CD4-positive, alpha-beta memory T cell (primary cell): ENCODE results near the gene TEDC1. TPM values are rescaled to one million over a fixed set of nuclear protein-coding genes. Genes with fewer than 3 reads are reported as not detected.

Source experiments
- CTCF ChIA-PET: fragments of 350-600 bp; sonication (Branson Sonifier 250); formaldehyde crosslinking; loops from one replicate; lab custom pipeline; 2021; ENCODE audit warnings: inconsistent platforms; ENCODE audit not compliant: partially characterized antibody; lab: Charles Lee
- POLR2A ChIA-PET: fragments of 350-600 bp; sonication (Branson Sonifier 250); formaldehyde crosslinking; loops from one replicate; lab custom pipeline; 2021; ENCODE audit not compliant: partially characterized antibody; lab: Charles Lee
- DNase-seq, 5 donors: peaks; one replicate each; pipeline versions ENCODE4 v3.0.0 to v3.0.0-alpha.2; 2020 to 2022; ENCODE audit warnings: mixed read lengths in 1 of 5
- H3K27ac ChIP-seq: one replicate; pipeline ENCODE4 v1.7.0; 2013; ENCODE audit warnings: low read depth, low read length
- H3K27me3 ChIP-seq: 2 replicates; pipeline ENCODE4 v1.7.0; 2013; ENCODE audit warnings: mild to moderate bottlenecking, low read length, moderate library complexity; ENCODE audit not compliant: insufficient read depth
- H3K36me3 ChIP-seq: 2 replicates; pipeline ENCODE4 v1.7.0; 2013; ENCODE audit warnings: mild to moderate bottlenecking, low read length, moderate library complexity; ENCODE audit not compliant: insufficient read depth
- H3K4me1 ChIP-seq: 2 replicates; pipeline ENCODE4 v1.7.0; 2013; ENCODE audit warnings: mild to moderate bottlenecking, low read length, moderate library complexity; ENCODE audit not compliant: insufficient read depth
- H3K4me3 ChIP-seq, 2 donors: one replicate each; pipeline ENCODE4 v1.7.0; 2013; ENCODE audit warnings: low read length in 2 of 2, mild to moderate bottlenecking in 1 of 2
- H3K9me3 ChIP-seq, 2 donors: one replicate each; pipeline ENCODE4 v1.7.0; 2013; ENCODE audit warnings: low read length in 2 of 2, control low read depth in 1 of 2; ENCODE audit not compliant: control insufficient read depth in 1 of 2
- H3K27ac Mint-ChIP-seq, 7 donors: one replicate each; pipeline ENCODE4 v1.8.0; 2020 to 2021; ENCODE audit warnings: mixed read lengths in 7 of 7, mild to moderate bottlenecking in 6 of 7, inconsistent platforms in 3 of 7, moderate library complexity in 3 of 7
- H3K27me3 Mint-ChIP-seq, 2 donors: one replicate each; pipeline ENCODE4 v1.8.0; 2020 to 2021; ENCODE audit warnings: mixed read lengths in 2 of 2
- H3K36me3 Mint-ChIP-seq, 2 donors: one replicate each; pipeline ENCODE4 v1.8.0; 2020 to 2021; ENCODE audit warnings: mixed read lengths in 2 of 2, inconsistent platforms in 1 of 2, mild to moderate bottlenecking in 1 of 2
- H3K4me1 Mint-ChIP-seq, 4 donors: one replicate each; pipeline ENCODE4 v1.8.0; 2020 to 2021; ENCODE audit warnings: mixed read lengths in 4 of 4, mild to moderate bottlenecking in 1 of 4
- H3K4me3 Mint-ChIP-seq, 8 donors: one replicate each; pipeline ENCODE4 v1.8.0; 2020 to 2021; ENCODE audit warnings: mixed read lengths in 8 of 8, mild to moderate bottlenecking in 7 of 8, moderate library complexity in 6 of 8, inconsistent platforms in 3 of 8
- H3K9me3 Mint-ChIP-seq, 8 donors: one replicate each; pipeline ENCODE4 v1.8.0; 2020 to 2021; ENCODE audit warnings: mixed read lengths in 8 of 8, mild to moderate bottlenecking in 5 of 8, inconsistent platforms in 3 of 8, moderate library complexity in 1 of 8
- intact Hi-C: fragments of 100-400 bp; cut with micrococcal nuclease; formaldehyde crosslinking; loops from one replicate; pipeline ENCODE4 v1.15.1; 2023
- polyA plus RNA-seq, 2 donors: library from polyadenylated mRNA; unstranded; fragments of 300-500 nt; fragmentation: Illumina TruSeq; gene quantifications; one replicate each; pipeline ENCODE4 v1.2.3, GENCODE V29; 2021
- total RNA-seq, 2 experiments: library from RNA; stranded (reverse); gene quantifications; one replicate each; pipeline ENCODE4 v1.2.3, GENCODE V29; 2021

The TEDC1 gene
- total and polyA plus RNA-seq, 4 experiments from 2014 or later, result 10.2 to 30.2 (median 17.9) TPM

DNA sequence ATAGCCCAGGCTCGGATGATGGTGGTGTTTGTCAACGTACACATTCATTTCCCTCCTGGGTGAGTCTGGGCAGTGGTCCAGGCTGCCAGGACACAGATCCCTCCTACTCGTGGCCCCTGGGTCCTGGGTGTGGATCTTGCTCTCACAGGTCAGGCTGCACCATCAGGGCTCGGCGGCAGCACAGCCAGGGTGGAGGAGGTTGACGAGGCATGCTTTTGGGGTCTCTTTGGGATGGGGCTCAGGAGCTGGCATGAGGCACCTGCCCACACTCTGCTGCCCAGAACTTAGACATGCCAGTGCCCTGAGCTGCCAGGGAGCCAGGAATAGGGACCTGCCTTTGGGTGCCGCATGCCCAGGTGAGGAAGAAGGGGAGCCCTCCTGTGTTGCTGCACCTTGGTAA lies 45.0 kb downstream of the TEDC1 start:
- Mint-ChIP-seq H3K4me3 (no peak overlapping the region), H3K27ac (no peak overlapping the region), H3K36me3 (no peaks in the 10 kb centered on the region), H3K9me3 (no peaks in the 10 kb centered on the region), H3K4me1 (peaks cover 0 to 14% (median 4%) of the 10 kb centered on the region in 4 donors), H3K27me3 (peaks cover 2 to 7% of the 10 kb centered on the region in 2 donors)
- H3K9me3 ChIP-seq, result no peaks in the 10 kb centered on the region
- intact Hi-C loops, result no loop called here
- H3K36me3 ChIP-seq, result no peaks in the 10 kb centered on the region
- DNase-seq, result no peak
- no peak overlapping the region for H3K27ac ChIP-seq
- POLR2A ChIA-PET, result no interaction called here
- no peaks in the 10 kb centered on the region for H3K27me3 ChIP-seq
- peaks cover 7% of the 10 kb centered on the region for H3K4me1 ChIP-seq
- no peak overlapping the region for H3K4me3 ChIP-seq
- CTCF ChIA-PET, result interaction anchor here (1.2 to 1.3 kb wide), 2 partner anchors 21 to 165 kb away, joined by 3 to 4 read pairs; no protein-coding TSS in a partner anchor

- H3K27ac ChIP-seq, result no peak overlapping the region
- peak overlapping the region in 1 of 7 donors; percentile 40 for H3K27ac Mint-ChIP-seq
These were observed 45.9 kb downstream of the TEDC1 start for GRCh38 chr14:105536691-105537579.

GRCh38 chr14:105537580-105538474 lies 46.8 kb downstream of the TEDC1 start:
- Mint-ChIP-seq H3K27me3 (peaks cover 2 to 13% of the 10 kb centered on the region in 2 donors), H3K4me1 (peaks cover 0 to 3% (median 3%) of the 10 kb centered on the region in 4 donors), H3K4me3 (peak overlapping the region in 3 of 8 donors; percentile 25 to 52 (median 43)), H3K27ac (peak overlapping the region in 2 of 7 donors; percentile 78 to 80), H3K36me3 (no peaks in the 10 kb centered on the region), H3K9me3 (peaks cover 0 to 5% (median 1%) of the 10 kb centered on the region in 8 donors)
- Histone ChIP-seq H3K27me3 (no peaks in the 10 kb centered on the region), H3K4me1 (peaks cover 7% of the 10 kb centered on the region), H3K36me3 (no peaks in the 10 kb centered on the region), H3K4me3 (no peak overlapping the region), H3K27ac (no peak overlapping the region), H3K9me3 (no peaks in the 10 kb centered on the region)
- CTCF ChIA-PET, result interaction anchor here (1.1 to 3.0 kb wide), 6 partner anchors 9 to 322 kb away, joined by 3 to 12 read pairs (median 6); no protein-coding TSS in a partner anchor
- intact Hi-C loops, result no loop called here
- peak; percentile 58 to 81 (median 61) for DNase-seq
- POLR2A ChIA-PET, result no interaction called here

More at GRCh38 chr14:105536691-105537579, 45.9 kb downstream of the TEDC1 start:
- Histone ChIP-seq H3K9me3 (no peaks in the 10 kb centered on the region), H3K4me1 (peaks cover 7% of the 10 kb centered on the region), H3K4me3 (no peak overlapping the region), H3K27me3 (no peaks in the 10 kb centered on the region), H3K36me3 (no peaks in the 10 kb centered on the region)
- POLR2A ChIA-PET, result no interaction called here
- H3K4me1 Mint-ChIP-seq, result peaks cover 0 to 12% (median 4%) of the 10 kb centered on the region in 4 donors
- intact Hi-C loops, result no loop called here
- CTCF ChIA-PET, result interaction anchor here (1.1 to 3.0 kb wide), 6 partner anchors 9 to 166 kb away, joined by 3 to 12 read pairs (median 4); no protein-coding TSS in a partner anchor
- H3K27me3 Mint-ChIP-seq, result peaks cover 2 to 13% of the 10 kb centered on the region in 2 donors
- H3K36me3 Mint-ChIP-seq, result no peaks in the 10 kb centered on the region
- peaks cover 0 to 2% (median 0%) of the 10 kb centered on the region in 8 donors for H3K9me3 Mint-ChIP-seq
- no peak for DNase-seq
- H3K4me3 Mint-ChIP-seq, result no peak overlapping the region

DNA sequence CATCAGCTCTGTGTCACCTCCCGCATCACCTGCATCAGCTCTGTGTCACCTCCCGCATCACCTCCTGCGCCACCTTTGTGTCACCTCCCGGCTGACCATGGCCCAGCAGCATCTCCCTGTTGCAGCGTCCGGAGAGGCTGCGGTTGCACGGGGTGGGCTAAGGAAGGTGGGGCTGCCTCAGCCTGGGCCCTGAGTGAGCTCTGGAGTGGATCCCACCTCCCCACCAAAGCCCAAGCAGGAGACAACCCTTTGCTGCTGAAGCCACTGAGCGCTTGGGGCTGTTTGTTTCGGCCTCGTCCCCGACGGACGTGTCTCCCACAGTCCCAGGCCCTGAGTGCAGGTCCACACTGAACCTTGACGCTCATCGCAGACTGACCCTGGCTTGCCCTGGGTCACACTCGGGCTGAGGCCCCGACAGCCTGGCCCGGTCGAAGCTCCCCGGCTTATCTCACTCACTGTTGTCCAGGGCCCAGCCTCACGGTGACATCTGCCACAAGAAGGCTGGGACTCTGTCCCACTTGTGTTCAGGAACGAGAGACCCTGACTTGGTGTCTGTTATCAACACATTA lies 47.5 kb downstream of the TEDC1 start:
- Histone ChIP-seq H3K27me3 (no peaks in the 10 kb centered on the region), H3K36me3 (no peaks in the 10 kb centered on the region), H3K9me3 (no peaks in the 10 kb centered on the region), H3K27ac (no peak overlapping the region), H3K4me3 (no peak overlapping the region), H3K4me1 (peaks cover 7% of the 10 kb centered on the region)
- H3K9me3 Mint-ChIP-seq, result peaks cover 0 to 11% (median 2%) of the 10 kb centered on the region in 8 donors
- no peaks in the 10 kb centered on the region for H3K36me3 Mint-ChIP-seq
- H3K27me3 Mint-ChIP-seq, result peaks cover 2 to 13% of the 10 kb centered on the region in 2 donors
- peak in 1 of 5 donors; percentile 30 for DNase-seq
- peaks cover 0 to 3% (median 1%) of the 10 kb centered on the region in 4 donors for H3K4me1 Mint-ChIP-seq
- ChIA-PET CTCF (interaction anchor here (0.8 to 3.0 kb wide), 5 partner anchors 10 to 321 kb away, joined by 3 to 12 read pairs (median 7); no protein-coding TSS in a partner anchor), POLR2A (no interaction called here)
- intact Hi-C loops, result no loop called here
- H3K4me3 Mint-ChIP-seq, result no peak overlapping the region
- H3K27ac Mint-ChIP-seq, result peak overlapping the region in 1 of 7 donors; percentile 78

DNA sequence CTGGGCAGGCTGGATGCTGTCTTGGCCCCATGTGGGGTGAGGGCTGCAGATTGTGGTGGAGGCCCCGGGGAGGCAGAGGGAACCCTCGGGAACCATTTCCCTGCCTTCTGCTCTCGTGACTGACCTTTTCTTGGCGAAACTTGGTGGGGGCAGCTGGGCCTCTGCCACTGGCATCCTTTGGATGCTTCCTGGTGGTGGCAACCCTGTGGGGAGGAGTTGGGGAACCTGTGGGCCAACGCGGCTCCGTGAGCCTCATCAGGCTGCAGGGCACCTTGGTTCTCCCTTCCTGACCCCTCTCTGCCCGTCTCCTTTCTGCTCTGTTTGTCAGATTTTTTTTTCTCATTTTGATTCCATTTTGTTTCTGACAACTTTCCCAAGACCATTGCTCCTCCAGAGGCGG lies 49.8 kb downstream of the TEDC1 start:
- Histone ChIP-seq H3K27ac (no peak overlapping the region), H3K9me3 (no peaks in the 10 kb centered on the region), H3K36me3 (no peaks in the 10 kb centered on the region), H3K4me3 (no peak overlapping the region), H3K27me3 (no peaks in the 10 kb centered on the region), H3K4me1 (peaks cover 7% of the 10 kb centered on the region)
- Mint-ChIP-seq H3K4me3 (no peak overlapping the region), H3K27me3 (peaks cover 5 to 11% of the 10 kb centered on the region in 2 donors), H3K27ac (no peak overlapping the region), H3K4me1 (peaks cover 0 to 3% (median 1%) of the 10 kb centered on the region in 4 donors), H3K9me3 (peaks cover 0 to 11% (median 3%) of the 10 kb centered on the region in 8 donors), H3K36me3 (no peaks in the 10 kb centered on the region)
- ChIA-PET POLR2A (no interaction called here), CTCF (no interaction called here)
- peak in 1 of 5 donors; percentile 30 for DNase-seq
- intact Hi-C loops, result no loop called here

GRCh38 chr14:105541218-105541875 lies 50.3 kb downstream of the TEDC1 start:
- H3K27ac Mint-ChIP-seq, result no peak overlapping the region
- intact Hi-C loops, result no loop called here

More at GRCh38 chr14:105541218-105541875, 50.3 kb downstream of the TEDC1 start:
- H3K4me3 ChIP-seq, result no peak overlapping the region
- no peak overlapping the region for H3K4me3 Mint-ChIP-seq
- H3K27ac ChIP-seq, result no peak overlapping the region
- peaks cover 0 to 3% (median 1%) of the 10 kb centered on the region in 4 donors for H3K4me1 Mint-ChIP-seq
- H3K36me3 Mint-ChIP-seq, result no peaks in the 10 kb centered on the region
- H3K27me3 Mint-ChIP-seq, result peaks cover 5 to 11% of the 10 kb centered on the region in 2 donors
- no peaks in the 10 kb centered on the region for H3K36me3 ChIP-seq
- H3K27me3 ChIP-seq, result no peaks in the 10 kb centered on the region
- peaks cover 0 to 11% (median 3%) of the 10 kb centered on the region in 8 donors for H3K9me3 Mint-ChIP-seq
- ChIA-PET CTCF (no interaction called here), POLR2A (no interaction called here)
- no peaks in the 10 kb centered on the region for H3K9me3 ChIP-seq
- H3K4me1 ChIP-seq, result peaks cover 7% of the 10 kb centered on the region
- no peak for DNase-seq
